Panc1 (cell line): Measurements from ENCODE around the gene CEBPB. TPM values are rescaled to one million over a fixed set of nuclear protein-coding genes. Genes with fewer than 3 reads are reported as not detected.
A peak's percentile ranks its signal among the peaks of the same experiment; 100 is the strongest.

ENCODE experiments used
- ATAC-seq: fragments of 200-7000 bp; cut with Tn5 transposase; 2 replicates; pipeline ENCODE4 v1.9.1; 2020; ENCODE audit warnings: mild to moderate bottlenecking, moderate library complexity
- BruUV-seq: library from RNA; stranded (reverse); fragments of 400-500 nt; replicated peaks from 2 replicates; lab custom pipeline; 2021; lab: Mats Ljungman, UMichigan
- CTCF ChIA-PET: fragments of 300-600 bp; sonication (Branson Sonifier 250); formaldehyde crosslinking; loops from one replicate; lab custom pipeline; 2022; ENCODE audit warnings: antibody characterized with exemption; lab: Charles Lee
- POLR2A ChIA-PET: fragments of 300-600 bp; sonication (Branson Sonifier 250); formaldehyde crosslinking; loops from one replicate; lab custom pipeline; 2022; ENCODE audit warnings: antibody characterized with exemption; lab: Charles Lee
- DNase-seq: peaks from one replicate; pipeline ENCODE4 v3.0.0-alpha.2; 2010; ENCODE audit warnings: low read depth, low spot score
- H3K27ac ChIP-seq: 2 replicates; pipeline ENCODE4 v1.5.1; 2011; ENCODE audit warnings: mild to moderate bottlenecking, low read length, inconsistent platforms
- H3K27me3 ChIP-seq: fragments of 200-500 bp; sonication (Bioruptor generic); 2 replicates; pipeline ENCODE4 v1.6.0; 2014; ENCODE audit warnings: low read length, inconsistent platforms; ENCODE audit not compliant: control insufficient read depth, insufficient read depth
- H3K36me3 ChIP-seq: fragments of 200-500 bp; sonication (Bioruptor generic); 2 replicates; pipeline ENCODE4 v1.5.1; 2014; ENCODE audit warnings: inconsistent platforms, mild to moderate bottlenecking, low read length, moderate library complexity; ENCODE audit not compliant: control insufficient read depth, insufficient read depth
- H3K4me1 ChIP-seq: 2 replicates; pipeline ENCODE4 v1.5.1; 2011; ENCODE audit warnings: inconsistent platforms, mild to moderate bottlenecking, low read length, moderate library complexity; ENCODE audit not compliant: control insufficient read depth, insufficient read depth
- H3K4me3 ChIP-seq, 2 experiments: 2 replicates each; pipeline ENCODE4 v1.5.1; 2011 to 2012; ENCODE audit warnings: low read depth in 2 of 2, low read length in 2 of 2, mild to moderate bottlenecking in 2 of 2, inconsistent platforms in 1 of 2, moderate library complexity in 1 of 2
- H3K9me3 ChIP-seq: fragments of 200-500 bp; sonication (Bioruptor generic); 2 replicates; pipeline ENCODE4 v1.5.1; 2014; ENCODE audit warnings: low read depth, mild to moderate bottlenecking, inconsistent platforms, low read length, moderate library complexity; ENCODE audit not compliant: control insufficient read depth, insufficient read depth
- CTCF ChIP-seq: fragments of 450-650 bp; IDR thresholded peaks from 2 replicates; pipeline ENCODE4 v1.5.1; 2017; ENCODE audit warnings: mild to moderate bottlenecking
- POLR2AphosphoS5 ChIP-seq: IDR thresholded peaks from 2 replicates; pipeline ENCODE4 v1.6.1; 2012; ENCODE audit warnings: mild to moderate bottlenecking, low read depth, low read length, moderate library complexity
- REST ChIP-seq, 2 experiments: IDR thresholded peaks; 2 replicates each; pipeline ENCODE4 v1.6.1; 2011 to 2012; ENCODE audit warnings: low read depth in 2 of 2, control low read depth in 1 of 2, low read length in 1 of 2, mild to moderate bottlenecking in 1 of 2, moderate library complexity in 1 of 2; ENCODE audit not compliant: insufficient read depth in 1 of 2
- SIN3A ChIP-seq: IDR thresholded peaks from 2 replicates; pipeline ENCODE4 v1.6.1; 2012; ENCODE audit warnings: low read depth, mild to moderate bottlenecking, low read length, moderate library complexity, borderline replicate concordance; ENCODE audit not compliant: insufficient read depth
- TCF7L2 ChIP-seq: IDR thresholded peaks from 2 replicates; pipeline ENCODE4 v1.6.1; 2011; ENCODE audit warnings: mild to moderate bottlenecking, low read depth, low read length, inconsistent platforms
- in situ Hi-C: cut with HindIII; loops from 2 replicates; pipeline ENCODE4 v1.10.0; 2016; ENCODE audit warnings: low sequenced_read_pairs, low pct_unique_long_range_greater_than_20kb
- intact Hi-C: fragments of 100-400 bp; cut with micrococcal nuclease; formaldehyde crosslinking; loops from one replicate; pipeline ENCODE4 v1.10.0; 2022; ENCODE audit not compliant: unreplicated experiment
- total RNA-seq: library from RNA; stranded (reverse); gene quantifications from one replicate; pipeline ENCODE4 v1.2.1, GENCODE V29; 2021; ENCODE audit not compliant: unreplicated experiment

Gene CEBPB
- total RNA-seq, 1 experiment from 2014 or later: 52.1 TPM

GRCh38 chr20:50144362-50144761 lies 46.3 kb upstream of the CEBPB start:
- H3K4me1 ChIP-seq: peaks cover 85% of the 10 kb centered on the region

GRCh38 chr20:50145566-50145965 lies 45.1 kb upstream of the CEBPB start:
- Histone ChIP-seq H3K36me3 (peaks cover 20% of the 10 kb centered on the region), H3K4me1 (peaks cover 85% of the 10 kb centered on the region), H3K4me3 (no peak overlapping the region), H3K9me3 (no peaks in the 10 kb centered on the region), H3K27me3 (no peaks in the 10 kb centered on the region), H3K27ac (peak overlapping the region; percentile 74)
- CTCF ChIA-PET: interaction anchor here (0.7 kb wide), 1 partner anchor 33 kb away, joined by 3 read pairs; no protein-coding TSS in a partner anchor
- POLR2A ChIA-PET: no interaction called here
- in situ Hi-C loops (no loop called here), intact Hi-C loops (no loop called here)
- no TSS peak for BruUV-seq
- TF ChIP-seq CTCF (no peak), POLR2AphosphoS5 (no peak), SIN3A (no peak), TCF7L2 (no peak), REST (IDR thresholded peaks at IDR 0.05; ENCODE audit: insufficient read depth in 1 of 2, low read depth in 2 of 2, low read length in 1 of 2) (no peak)
- DNase-seq: no peak
- no peak for ATAC-seq

More at GRCh38 chr20:50144362-50144761, 46.3 kb upstream of the CEBPB start:
- ChIA-PET CTCF (interaction anchor here (0.8 kb wide), 1 partner anchor 8 kb away, joined by 3 read pairs; no protein-coding TSS in a partner anchor), POLR2A (interaction anchor here (0.6 kb wide), 1 partner anchor 27 kb away, joined by 3 read pairs; no protein-coding TSS in a partner anchor)
- BruUV-seq: no TSS peak
- ATAC-seq (peak; percentile 8; the same call in 1 of the 2 replicates), DNase-seq (no peak)
- intact Hi-C loops: no loop called here
- Histone ChIP-seq H3K27ac (peak overlapping the region; percentile 76), H3K4me3 (no peak overlapping the region), H3K27me3 (no peaks in the 10 kb centered on the region), H3K36me3 (peaks cover 20% of the 10 kb centered on the region), H3K9me3 (no peaks in the 10 kb centered on the region)
- in situ Hi-C loops: no loop called here
- TF ChIP-seq TCF7L2 (no peak), CTCF (no peak), REST (IDR thresholded peaks at IDR 0.05; ENCODE audit: insufficient read depth in 1 of 2, low read depth in 2 of 2, low read length in 1 of 2) (no peak), POLR2AphosphoS5 (no peak), SIN3A (no peak)
